NCI-H774 (cell line): Measurements from ENCODE around the gene ANKRD37.

Experiments
- DNase-seq: peaks from one replicate; lab custom pipeline; 2025; lab: John Stamatoyannopoulos, UW

ANKRD37 gene

GRCh38 chr4:185380320-185380719 is 16.3 kb upstream of the ANKRD37 start:
- no peak for DNase-seq

- DNase-seq = no peak
Measured at GRCh38 chr4:185381288-185382196, 15.1 kb upstream of the ANKRD37 start.

- DNase-seq = no peak
Measured at GRCh38 chr4:185382754-185383153, 13.9 kb upstream of the ANKRD37 start.

- DNase-seq = no peak
Measured at GRCh38 chr4:185383451-185383850, 13.2 kb upstream of the ANKRD37 start.

- DNase-seq = no peak
Measured at GRCh38 chr4:185384061-185384460, 12.6 kb upstream of the ANKRD37 start.

- no peak for DNase-seq
Measured at GRCh38 chr4:185384930-185385331, 11.7 kb upstream of the ANKRD37 start.

- no peak for DNase-seq
Measured at GRCh38 chr4:185387957-185388356, 8.7 kb upstream of the ANKRD37 start.

- no peak for DNase-seq
Measured at GRCh38 chr4:185390941-185391340, 5.7 kb upstream of the ANKRD37 start.

GRCh38 chr4:185392156-185392555 is 4.5 kb upstream of the ANKRD37 start:
- DNase-seq = no peak

GRCh38 chr4:185394568-185395237 is 1.9 kb upstream of the ANKRD37 start:
- no peak for DNase-seq

GRCh38 chr4:185395238-185395955 is 1.2 kb upstream of the ANKRD37 start, which contains the start of gene LRP2BP:
TSS of gene LRP2BP (minus strand) at chr4:185395924. CDS start at chr4:185378186, 17,738 bp downstream.
- DNase-seq = peak; percentile 26

- peak; percentile 89 for DNase-seq
Measured at GRCh38 chr4:185395956-185396723, 501 bp upstream of the ANKRD37 start.

GRCh38 chr4:185398618-185399017 is 2.0 kb downstream of the ANKRD37 start:
- no peak for DNase-seq

GRCh38 chr4:185399466-185399865 is 2.8 kb downstream of the ANKRD37 start:
- no peak for DNase-seq

- no peak for DNase-seq
Measured at GRCh38 chr4:185404031-185404430, 7.4 kb downstream of the ANKRD37 start.

- no peak for DNase-seq
Measured at GRCh38 chr4:185405296-185405999, 8.8 kb downstream of the ANKRD37 start.

- DNase-seq = no peak
Measured at GRCh38 chr4:185408432-185408831, 11.8 kb downstream of the ANKRD37 start.

- DNase-seq = no peak
Measured at GRCh38 chr4:185411849-185412248, 15.2 kb downstream of the ANKRD37 start.

GRCh38 chr4:185412412-185412811 is 15.8 kb downstream of the ANKRD37 start:
- no peak for DNase-seq

- no peak for DNase-seq
Measured at GRCh38 chr4:185416955-185417354, 20.3 kb downstream of the ANKRD37 start.
